ENCODE data around the gene NOL12.

The NOL12 gene

DNA sequence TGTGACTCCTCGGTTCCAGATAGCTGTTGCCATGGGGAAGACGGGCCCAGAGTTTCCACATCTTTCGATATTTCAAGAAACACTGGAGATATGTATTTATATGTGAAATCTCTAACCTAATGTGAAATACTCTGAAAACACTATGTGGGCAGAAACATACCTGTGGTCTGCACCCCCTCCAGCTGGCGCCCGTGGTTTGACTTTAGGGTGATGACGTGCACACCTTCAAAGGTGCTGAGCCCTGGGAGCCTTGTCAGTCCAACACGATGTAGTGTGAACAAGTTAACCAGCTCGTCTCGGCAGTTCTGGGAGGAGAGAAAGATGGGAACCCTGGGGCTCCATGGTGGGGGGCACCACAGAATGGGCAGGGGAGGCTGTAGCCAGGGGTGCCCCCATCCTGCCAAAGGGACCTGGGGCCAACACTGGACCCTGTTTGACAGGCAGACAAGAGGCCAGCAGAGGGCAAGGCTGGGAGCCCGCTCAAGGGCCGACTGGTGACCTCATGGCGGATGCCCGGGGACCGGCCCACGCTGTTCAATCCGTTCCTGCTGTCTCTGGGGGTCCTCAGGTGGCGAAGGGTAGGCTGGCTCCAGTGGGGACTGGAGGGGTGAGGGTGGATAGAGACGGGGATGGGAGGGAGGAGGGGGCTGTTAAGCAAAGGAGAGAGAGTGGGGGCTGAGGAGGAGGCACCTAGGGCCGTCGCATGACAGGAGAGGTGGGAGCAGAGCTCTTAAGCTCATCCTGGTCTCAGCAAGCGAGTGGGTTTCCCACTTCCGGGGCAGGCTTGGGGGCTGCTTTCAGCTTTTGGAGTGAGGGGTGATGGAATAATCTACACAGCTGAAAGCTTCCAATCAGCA lies 54.5 kb downstream of the NOL12 start:
- no peak for DNase-seq (ENCODE audit: low read depth)
- H3K4me3 ChIP-seq (ENCODE audit: low read depth, low read length): no peak overlapping the region
- TF ChIP-seq, protein P1, sequence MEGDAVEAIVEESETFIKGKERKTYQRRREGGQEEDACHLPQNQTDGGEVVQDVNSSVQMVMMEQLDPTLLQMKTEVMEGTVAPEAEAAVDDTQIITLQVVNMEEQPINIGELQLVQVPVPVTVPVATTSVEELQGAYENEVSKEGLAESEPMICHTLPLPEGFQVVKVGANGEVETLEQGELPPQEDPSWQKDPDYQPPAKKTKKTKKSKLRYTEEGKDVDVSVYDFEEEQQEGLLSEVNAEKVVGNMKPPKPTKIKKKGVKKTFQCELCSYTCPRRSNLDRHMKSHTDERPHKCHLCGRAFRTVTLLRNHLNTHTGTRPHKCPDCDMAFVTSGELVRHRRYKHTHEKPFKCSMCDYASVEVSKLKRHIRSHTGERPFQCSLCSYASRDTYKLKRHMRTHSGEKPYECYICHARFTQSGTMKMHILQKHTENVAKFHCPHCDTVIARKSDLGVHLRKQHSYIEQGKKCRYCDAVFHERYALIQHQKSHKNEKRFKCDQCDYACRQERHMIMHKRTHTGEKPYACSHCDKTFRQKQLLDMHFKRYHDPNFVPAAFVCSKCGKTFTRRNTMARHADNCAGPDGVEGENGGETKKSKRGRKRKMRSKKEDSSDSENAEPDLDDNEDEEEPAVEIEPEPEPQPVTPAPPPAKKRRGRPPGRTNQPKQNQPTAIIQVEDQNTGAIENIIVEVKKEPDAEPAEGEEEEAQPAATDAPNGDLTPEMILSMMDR (IDR thresholded peaks at IDR 0.05; ENCODE audit: control insufficient read depth, extremely low read depth, insufficient read depth): no peak

DNA sequence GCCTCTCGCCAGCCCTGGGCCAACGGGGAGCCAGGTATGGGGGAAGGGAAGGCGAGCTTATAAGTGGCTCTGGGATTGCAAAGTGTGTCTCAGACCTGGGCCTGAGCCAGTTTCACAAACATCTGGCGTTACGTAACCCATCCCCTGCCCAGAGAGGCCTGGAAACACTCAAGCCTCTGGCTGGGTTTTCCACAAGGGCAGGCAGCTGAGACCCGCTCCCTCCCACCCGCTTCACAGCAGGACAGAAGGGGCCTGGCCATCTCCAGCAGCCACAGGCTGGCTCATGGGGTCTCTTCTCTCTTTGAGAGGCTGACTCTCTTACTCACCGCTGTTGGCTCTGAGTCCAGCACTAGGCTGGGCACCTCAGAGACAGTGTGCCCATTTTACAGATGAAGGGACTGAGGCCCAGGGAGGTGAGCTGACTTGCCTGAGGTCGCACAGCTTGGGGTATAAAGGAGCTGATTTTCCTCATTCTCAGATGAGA lies 55.2 kb downstream of the NOL12 start:
- H3K4me3 ChIP-seq (ENCODE audit: low read depth, low read length): no peak overlapping the region
- TF ChIP-seq, protein P1 (IDR thresholded peaks at IDR 0.05; ENCODE audit: control insufficient read depth, extremely low read depth, insufficient read depth): no peak
- no peak for DNase-seq (ENCODE audit: low read depth)

DNA sequence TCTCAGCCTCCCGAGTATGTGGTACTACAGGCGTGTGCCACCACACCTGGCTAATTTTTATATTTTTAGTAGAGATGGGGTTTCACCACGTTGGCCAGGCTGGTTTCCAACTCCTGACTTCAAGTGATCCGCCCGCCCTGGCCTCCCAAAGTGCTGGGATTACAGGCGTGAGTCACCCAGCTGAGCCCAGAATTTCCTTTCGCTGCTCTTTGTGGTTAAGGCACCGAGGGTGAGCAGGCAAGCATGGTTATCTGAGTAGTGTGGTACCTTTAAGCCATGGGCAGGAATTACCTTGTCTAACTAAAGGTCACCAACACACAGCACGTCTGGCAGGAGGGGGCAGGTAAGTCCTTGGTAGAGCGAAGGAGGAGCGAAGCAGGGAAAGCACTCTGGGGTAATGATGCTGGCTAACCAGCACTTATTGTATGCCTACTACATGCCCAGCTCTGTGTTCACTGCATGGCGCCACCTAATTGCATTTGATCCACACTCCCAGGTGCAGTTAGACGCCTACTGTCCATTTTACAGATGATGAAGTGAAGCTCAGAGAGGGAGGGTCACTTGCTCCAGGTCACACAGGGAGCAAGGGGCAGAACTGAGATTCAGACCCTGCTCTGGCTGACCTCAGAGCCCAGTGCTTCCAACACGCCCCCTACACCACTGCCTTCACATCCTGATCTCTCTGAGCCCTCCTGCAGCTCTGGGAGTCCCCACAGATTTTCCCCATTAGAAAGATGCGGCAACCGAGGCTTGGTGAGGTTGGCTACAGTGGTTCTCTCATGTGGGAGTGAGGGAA lies 56.4 kb downstream of the NOL12 start:
- no peak for DNase-seq (ENCODE audit: low read depth)
- no peak overlapping the region for H3K4me3 ChIP-seq (ENCODE audit: low read depth, low read length)
- TF ChIP-seq, protein P1 (IDR thresholded peaks at IDR 0.05; ENCODE audit: control insufficient read depth, extremely low read depth, insufficient read depth): no peak

Data from LNCaP clone FGC (cell line).